Fibroblast of mammary gland (primary cell): ENCODE results near the gene ADM2.

Experiments
- DNase-seq: peaks from one replicate; pipeline ENCODE4 v3.0.0-alpha.2; 2010; ENCODE audit warnings: low read depth
- H3K4me3 ChIP-seq: 2 replicates; pipeline ENCODE4 v1.5.1; 2011; ENCODE audit warnings: low read depth, mild to moderate bottlenecking, low read length, moderate library complexity; ENCODE audit not compliant: control insufficient read depth
- TF ChIP-seq, protein P1 (sequence below): conservative IDR thresholded peaks from 2 replicates; pipeline ENCODE4 v1.5.1; 2011; ENCODE audit warnings: low read depth, low read length, inconsistent platforms; ENCODE audit not compliant: control insufficient read depth, insufficient read depth

Gene ADM2

DNA sequence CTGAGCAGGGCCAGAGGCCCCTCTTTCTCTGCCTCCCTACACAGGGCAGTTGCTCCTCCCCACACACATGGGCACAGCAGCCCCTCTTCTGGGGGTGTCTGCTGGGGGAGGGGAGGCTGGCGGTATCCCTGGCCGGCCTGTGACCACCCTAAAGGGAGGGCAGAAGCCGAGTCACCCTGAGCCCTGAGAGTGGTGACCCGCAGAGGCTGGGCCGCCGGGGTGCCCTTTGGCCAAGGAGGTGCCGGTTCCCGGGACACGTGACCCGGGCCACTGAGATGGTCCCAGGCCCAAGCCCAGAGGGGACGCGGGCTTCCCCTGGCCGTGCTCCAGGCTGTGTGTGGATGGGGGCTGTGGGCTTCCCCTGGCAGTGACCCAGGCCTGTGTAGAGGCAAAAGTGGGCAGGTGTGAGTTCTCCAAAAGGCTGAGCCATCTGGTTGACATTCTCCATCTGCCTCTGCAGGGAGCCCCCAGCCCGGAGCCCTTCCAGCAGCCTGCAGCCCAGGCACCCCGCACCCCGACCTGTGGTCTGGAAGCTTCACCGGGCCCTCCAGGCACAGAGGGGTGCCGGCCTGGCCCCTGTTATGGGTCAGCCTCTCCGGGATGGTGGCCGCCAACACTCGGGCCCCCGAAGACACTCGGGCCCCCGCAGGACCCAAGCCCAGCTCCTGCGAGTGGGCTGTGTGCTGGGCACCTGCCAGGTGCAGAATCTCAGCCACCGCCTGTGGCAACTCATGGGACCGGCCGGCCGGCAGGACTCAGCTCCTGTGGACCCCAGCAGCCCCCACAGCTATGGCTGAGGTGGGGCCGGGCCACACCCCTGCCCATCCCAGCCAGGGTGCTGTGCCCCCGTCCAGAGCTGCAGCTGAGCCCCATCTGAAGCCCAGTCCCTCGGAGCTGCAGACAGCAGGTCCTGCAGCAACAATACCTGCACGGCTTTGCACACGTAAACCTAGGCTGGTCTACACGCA, 1.0 kb downstream of the ADM2 start:
- TF ChIP-seq, protein P1, sequence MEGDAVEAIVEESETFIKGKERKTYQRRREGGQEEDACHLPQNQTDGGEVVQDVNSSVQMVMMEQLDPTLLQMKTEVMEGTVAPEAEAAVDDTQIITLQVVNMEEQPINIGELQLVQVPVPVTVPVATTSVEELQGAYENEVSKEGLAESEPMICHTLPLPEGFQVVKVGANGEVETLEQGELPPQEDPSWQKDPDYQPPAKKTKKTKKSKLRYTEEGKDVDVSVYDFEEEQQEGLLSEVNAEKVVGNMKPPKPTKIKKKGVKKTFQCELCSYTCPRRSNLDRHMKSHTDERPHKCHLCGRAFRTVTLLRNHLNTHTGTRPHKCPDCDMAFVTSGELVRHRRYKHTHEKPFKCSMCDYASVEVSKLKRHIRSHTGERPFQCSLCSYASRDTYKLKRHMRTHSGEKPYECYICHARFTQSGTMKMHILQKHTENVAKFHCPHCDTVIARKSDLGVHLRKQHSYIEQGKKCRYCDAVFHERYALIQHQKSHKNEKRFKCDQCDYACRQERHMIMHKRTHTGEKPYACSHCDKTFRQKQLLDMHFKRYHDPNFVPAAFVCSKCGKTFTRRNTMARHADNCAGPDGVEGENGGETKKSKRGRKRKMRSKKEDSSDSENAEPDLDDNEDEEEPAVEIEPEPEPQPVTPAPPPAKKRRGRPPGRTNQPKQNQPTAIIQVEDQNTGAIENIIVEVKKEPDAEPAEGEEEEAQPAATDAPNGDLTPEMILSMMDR, result no peak
- H3K4me3 ChIP-seq, result peak overlapping the region; percentile 19
- no peak for DNase-seq

DNA sequence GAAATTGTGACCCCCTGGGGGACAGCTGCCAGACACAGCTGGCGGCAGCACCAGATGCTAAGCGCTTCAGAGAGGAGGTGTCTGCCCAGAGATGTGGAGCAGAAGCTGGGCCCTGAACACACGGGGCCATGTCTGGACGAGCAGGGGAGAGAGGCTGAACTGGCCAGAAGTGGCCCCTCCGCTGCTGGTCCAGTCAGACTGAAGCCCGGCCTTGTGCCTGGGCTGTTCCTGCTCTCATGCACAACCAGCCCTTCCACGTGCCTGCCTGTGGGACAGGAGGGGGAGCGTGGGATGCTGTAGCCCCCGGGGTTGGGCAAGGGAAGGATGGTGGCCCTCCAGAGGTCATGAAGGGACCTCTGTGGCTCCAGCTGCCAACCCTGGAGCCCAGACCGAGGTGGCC, 1.8 kb downstream of the ADM2 start:
- no peak overlapping the region for H3K4me3 ChIP-seq
- DNase-seq, result no peak
- TF ChIP-seq, protein P1, result no peak

DNA sequence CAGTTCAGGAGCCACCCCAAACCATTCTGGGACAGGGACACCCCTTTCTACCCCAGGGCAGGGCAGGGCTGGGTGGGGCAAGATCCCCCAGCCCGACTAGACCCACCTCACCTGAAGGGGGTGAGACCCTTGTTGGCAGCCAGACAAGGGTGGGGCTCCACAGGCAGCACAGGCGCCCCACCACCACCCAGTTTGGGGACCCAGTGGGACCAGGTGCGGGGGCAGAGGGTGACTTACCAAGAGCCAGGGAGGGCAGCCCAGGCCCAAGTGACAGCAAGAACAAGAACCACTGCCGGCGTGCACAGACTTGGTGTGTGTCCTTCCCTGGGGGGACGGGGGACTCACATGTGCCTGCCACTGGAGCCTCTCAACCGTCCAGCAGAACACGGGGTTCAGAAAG, 2.2 kb downstream of the ADM2 start:
- TF ChIP-seq, protein P1, result no peak
- H3K4me3 ChIP-seq, result no peak overlapping the region
- no peak for DNase-seq

DNA sequence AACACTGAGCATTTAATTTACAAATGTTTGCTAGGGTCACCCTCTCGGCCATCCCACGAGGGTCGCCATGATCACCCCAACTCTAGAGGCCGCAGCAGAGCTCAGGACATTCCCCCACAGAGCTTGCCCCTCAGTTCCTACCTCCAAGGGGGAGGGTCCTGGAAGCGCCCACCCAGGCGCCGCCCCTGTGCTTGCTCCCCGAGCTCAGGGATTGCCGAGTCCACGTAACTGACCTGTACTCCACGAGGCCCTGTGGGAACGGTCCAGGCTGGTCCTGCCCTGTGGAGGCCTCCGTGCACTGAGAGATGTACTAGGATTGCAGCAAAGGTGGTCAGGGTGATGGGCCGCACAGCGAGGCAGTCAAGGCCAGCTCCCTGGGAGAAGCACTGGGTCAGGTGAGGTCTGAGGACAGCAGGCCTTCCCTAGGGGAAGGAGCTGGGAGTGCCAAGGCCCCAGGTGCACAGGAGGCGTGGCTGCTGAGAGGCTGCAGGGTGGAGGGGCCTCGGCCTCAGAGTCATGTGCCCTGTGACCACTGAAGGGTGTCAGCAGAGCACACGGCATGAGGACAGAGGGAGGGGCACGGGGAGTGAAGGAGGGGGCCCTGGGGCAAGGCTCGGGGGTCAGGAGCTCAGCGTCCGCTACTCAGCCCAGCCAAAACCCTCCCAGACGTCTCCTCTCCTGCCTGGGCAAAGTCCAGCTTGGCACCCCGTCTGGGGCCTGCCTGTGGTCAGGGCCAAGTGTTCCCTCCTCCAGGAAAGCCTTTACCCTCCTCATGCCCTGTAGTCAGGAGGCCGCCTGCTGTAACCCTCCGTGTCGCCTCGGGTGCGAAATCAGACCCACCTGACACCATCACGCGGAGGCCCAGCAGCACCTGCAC, 2.9 kb downstream of the ADM2 start:
- DNase-seq, result no peak
- H3K4me3 ChIP-seq, result no peak overlapping the region
- TF ChIP-seq, protein P1, result no peak

DNA sequence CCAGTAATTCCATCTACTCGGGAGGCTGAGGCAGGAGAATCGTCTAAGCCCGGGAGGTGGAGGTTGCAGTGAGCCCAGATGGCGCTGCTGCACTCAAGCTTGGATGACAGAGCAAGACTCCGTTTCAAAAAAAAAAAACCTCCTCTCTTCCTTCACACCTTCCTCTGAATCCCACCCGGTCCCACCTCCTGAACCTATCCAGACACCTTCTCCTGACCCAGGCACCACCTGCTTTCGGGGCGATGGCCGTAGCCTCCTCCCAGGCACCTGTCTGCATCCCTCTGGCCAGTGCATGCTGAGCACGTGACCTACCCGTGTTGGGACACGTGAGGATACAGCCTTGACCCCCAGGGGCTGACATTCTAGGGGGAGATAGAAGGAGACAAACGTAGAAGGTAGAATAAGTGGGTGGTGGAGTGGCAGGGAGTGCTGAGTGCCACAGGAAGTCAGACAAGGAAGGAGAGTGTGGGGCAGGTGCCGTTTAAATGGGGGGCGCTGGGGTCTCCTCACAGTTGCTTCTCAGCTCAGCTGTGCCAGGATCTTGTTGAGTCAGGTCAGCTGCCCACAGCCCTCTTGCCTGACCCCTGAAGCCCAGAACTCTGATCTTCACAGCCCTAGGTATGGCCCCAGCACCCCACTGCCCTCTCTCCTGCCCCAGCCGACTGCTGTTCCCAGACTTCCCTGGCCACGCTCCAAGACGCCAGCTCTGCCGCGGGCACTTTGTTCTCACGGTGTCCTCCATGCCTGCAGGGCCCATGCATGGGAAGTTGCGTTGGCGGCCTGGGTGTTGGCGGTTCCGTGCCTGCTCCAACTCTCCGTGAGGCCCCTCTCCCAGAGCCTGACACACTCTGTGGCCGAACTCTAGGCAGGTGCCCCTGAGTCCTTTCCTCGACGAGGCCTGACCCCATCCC, 4.1 kb downstream of the ADM2 start:
- no peak for DNase-seq
- no peak overlapping the region for H3K4me3 ChIP-seq
- TF ChIP-seq, protein P1, result no peak
